K562 (cell line): ENCODE results near the gene HMGN1. TPM values are rescaled to one million over a fixed set of nuclear protein-coding genes. Genes with fewer than 3 reads are reported as not detected.

Experiments
- ATF7 ChIP-seq: fragments of 450-650 bp; IDR thresholded peaks from 2 replicates; pipeline ENCODE4 v1.7.1; 2014; ENCODE audit warnings: mild to moderate bottlenecking, moderate library complexity
- CHAMP1 ChIP-seq: fragments of 450-650 bp; IDR thresholded peaks from 2 replicates; pipeline ENCODE4 v1.6.1; 2016; ENCODE audit warnings: mild to moderate bottlenecking
- EGR1 ChIP-seq: fragments of 450-650 bp; conservative IDR thresholded peaks from 2 replicates; pipeline ENCODE4 v1.6.1; 2017; ENCODE audit warnings: mild to moderate bottlenecking
- HCFC1 ChIP-seq: IDR thresholded peaks from 2 replicates; pipeline ENCODE4 v1.6.1; 2012; ENCODE audit warnings: low read depth, low read length, improper control_type of control experiment
- JUND ChIP-seq, 2 experiments: IDR thresholded peaks; 2 replicates in 1 of 2; 3 replicates in 1 of 2; pipeline ENCODE4 v1.6.1; 2011; ENCODE audit warnings: borderline replicate concordance in 2 of 2, low read depth in 2 of 2, low read length in 2 of 2, improper control_type of control experiment in 1 of 2, missing biosample characterization in 1 of 2, missing genetic modification characterization in 1 of 2, missing genetic modification reagents in 1 of 2
- MAFG ChIP-seq: fragments of 450-650 bp; conservative IDR thresholded peaks from 2 replicates; pipeline ENCODE4 v1.6.1; 2016; ENCODE audit warnings: missing genetic modification characterization, missing compliant biosample characterization
- MCM3 ChIP-seq: fragments of 450-650 bp; IDR thresholded peaks from 2 replicates; pipeline ENCODE4 v1.6.1; 2016
- NFATC3 ChIP-seq: fragments of 450-650 bp; IDR thresholded peaks from 2 replicates; pipeline ENCODE4 v1.6.1; 2017; ENCODE audit warnings: mild to moderate bottlenecking
- PKNOX1 ChIP-seq: fragments of 450-650 bp; IDR thresholded peaks from 2 replicates; pipeline ENCODE4 v1.6.1; 2016
- RBM14 ChIP-seq: fragments of 200-400 bp; formaldehyde crosslinking; IDR thresholded peaks from 2 replicates; pipeline ENCODE4 v1.6.1; 2018; ENCODE audit warnings: low read depth, mild to moderate bottlenecking, low read length, moderate library complexity, borderline replicate concordance; ENCODE audit not compliant: insufficient read depth
- SOX6 ChIP-seq: fragments of 450-650 bp; IDR thresholded peaks from 2 replicates; pipeline ENCODE4 v1.6.1; 2014; ENCODE audit warnings: mild to moderate bottlenecking
- VEZF1 ChIP-seq: fragments of 200-800 bp; sonication (Bioruptor generic); IDR thresholded peaks from 2 replicates; pipeline ENCODE4 v1.6.1; 2017; ENCODE audit warnings: missing genetic modification characterization, missing compliant biosample characterization
- ZNF316 ChIP-seq: fragments of 450-650 bp; IDR thresholded peaks from 2 replicates; pipeline ENCODE4 v1.6.1; 2016
- polyA plus RNA-seq, 8 experiments: library from polyadenylated mRNA; depleted of rRNA in 4 of 8; stranded (reverse) in 5 of 8; unstranded in 3 of 8; fragments of >200 nt; fragmentation: Nextera tagmentation in 2 of 8; fragmentation: Illumina TruSeq in 1 of 8; extraction: Ambion mirVana in 2 of 8; extraction: Trizol in 1 of 8; gene quantifications; 2 replicates each; pipeline versions ENCODE4 v1.2.1 to v1.2.3, GENCODE V29; 2011 to 2014; ENCODE audit warnings: inconsistent platforms in 1 of 8, missing spikeins in 1 of 8
- total RNA-seq, 7 experiments: library from RNA; depleted of rRNA in 6 of 7; stranded (reverse); fragments of >200 nt in 6 of 7; fragmentation: Illumina TruSeq in 2 of 7; extraction: Trizol in 2 of 7; gene quantifications; 2 replicates each; pipeline versions ENCODE4 v1.2.1 to v1.2.3, GENCODE V29; 2011 to 2021; ENCODE audit warnings: low replicate concordance in 1 of 7
- TF ChIP-seq, protein P1 (sequence below): fragments of 250-450 bp; sonication (Bioruptor Pico); IDR thresholded peaks from 2 replicates; pipeline ENCODE4 v1.5.0; 2021; ENCODE audit warnings: mild to moderate bottlenecking, borderline replicate concordance
- TF ChIP-seq, protein P2 (sequence below), 2 experiments: fragments of 450-650 bp; IDR thresholded peaks; 2 replicates each; pipeline ENCODE4 v1.6.1; 2016
- TF ChIP-seq, protein P3 (sequence below): fragments of 450-650 bp; IDR thresholded peaks from 2 replicates; pipeline ENCODE4 v1.6.1; 2016; ENCODE audit warnings: low read depth, mild to moderate bottlenecking, moderate library complexity

Gene HMGN1
- total and polyA plus RNA-seq, 9 of the 15 experiments (the other 6 are each of a cell fraction or from before 2014, with no cell fraction given) = 124 to 626 (median 498) TPM

GRCh38 chr21:39312112-39313041, 36.5 kb downstream of the HMGN1 start (continued):
- TF ChIP-seq JUND (IDR thresholded peaks at IDR 0.05; ENCODE audit: borderline replicate concordance, low read depth, low read length) (peak; percentile 51; the same call in 1 of the 2 replicates), JUND (tag; IDR thresholded peaks at IDR 0.05; ENCODE audit: borderline replicate concordance, low read depth, low read length) (no peak; the same call in 2 of the 3 replicates), ZNF316 (peak; percentile 72), MAFG (0 out of 2 replicates have a peak, but pooled peaks have one; percentile 19), SOX6 (peak; percentile 35; the same call in 1 of the 2 replicates), RBM14 (no peak), CHAMP1 (no peak; the same call in 1 of the 2 replicates), VEZF1 (CRISPR knock-in tag) (peak; percentile 94), HCFC1 (peak; percentile 47), ATF7 (0 out of 2 replicates have a peak, but pooled peaks have one; percentile 49), NFATC3 (0 out of 2 replicates have a peak, but pooled peaks have one; percentile 53), MCM3 (no peak), EGR1 (peak; percentile 94), PKNOX1 (peak; percentile 87)
- TF ChIP-seq, protein P1, sequence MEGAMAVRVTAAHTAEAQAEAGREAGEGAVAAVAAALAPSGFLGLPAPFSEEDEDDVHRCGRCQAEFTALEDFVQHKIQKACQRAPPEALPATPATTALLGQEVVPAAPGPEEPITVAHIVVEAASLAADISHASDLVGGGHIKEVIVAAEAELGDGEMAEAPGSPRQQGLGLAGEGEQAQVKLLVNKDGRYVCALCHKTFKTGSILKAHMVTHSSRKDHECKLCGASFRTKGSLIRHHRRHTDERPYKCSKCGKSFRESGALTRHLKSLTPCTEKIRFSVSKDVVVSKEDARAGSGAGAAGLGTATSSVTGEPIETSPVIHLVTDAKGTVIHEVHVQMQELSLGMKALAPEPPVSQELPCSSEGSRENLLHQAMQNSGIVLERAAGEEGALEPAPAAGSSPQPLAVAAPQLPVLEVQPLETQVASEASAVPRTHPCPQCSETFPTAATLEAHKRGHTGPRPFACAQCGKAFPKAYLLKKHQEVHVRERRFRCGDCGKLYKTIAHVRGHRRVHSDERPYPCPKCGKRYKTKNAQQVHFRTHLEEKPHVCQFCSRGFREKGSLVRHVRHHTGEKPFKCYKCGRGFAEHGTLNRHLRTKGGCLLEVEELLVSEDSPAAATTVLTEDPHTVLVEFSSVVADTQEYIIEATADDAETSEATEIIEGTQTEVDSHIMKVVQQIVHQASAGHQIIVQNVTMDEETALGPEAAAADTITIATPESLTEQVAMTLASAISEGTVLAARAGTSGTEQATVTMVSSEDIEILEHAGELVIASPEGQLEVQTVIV = peak; percentile 41; the same call in 1 of the 2 replicates
- TF ChIP-seq, protein P2, sequence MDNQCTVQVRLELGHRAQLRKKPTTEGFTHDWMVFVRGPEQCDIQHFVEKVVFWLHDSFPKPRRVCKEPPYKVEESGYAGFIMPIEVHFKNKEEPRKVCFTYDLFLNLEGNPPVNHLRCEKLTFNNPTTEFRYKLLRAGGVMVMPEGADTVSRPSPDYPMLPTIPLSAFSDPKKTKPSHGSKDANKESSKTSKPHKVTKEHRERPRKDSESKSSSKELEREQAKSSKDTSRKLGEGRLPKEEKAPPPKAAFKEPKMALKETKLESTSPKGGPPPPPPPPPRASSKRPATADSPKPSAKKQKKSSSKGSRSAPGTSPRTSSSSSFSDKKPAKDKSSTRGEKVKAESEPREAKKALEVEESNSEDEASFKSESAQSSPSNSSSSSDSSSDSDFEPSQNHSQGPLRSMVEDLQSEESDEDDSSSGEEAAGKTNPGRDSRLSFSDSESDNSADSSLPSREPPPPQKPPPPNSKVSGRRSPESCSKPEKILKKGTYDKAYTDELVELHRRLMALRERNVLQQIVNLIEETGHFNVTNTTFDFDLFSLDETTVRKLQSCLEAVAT (IDR thresholded peaks at IDR 0.05) = peak in 1 of 2 experiments; percentile 88; a peak in 1 of 4 replicates
- TF ChIP-seq, protein P3, sequence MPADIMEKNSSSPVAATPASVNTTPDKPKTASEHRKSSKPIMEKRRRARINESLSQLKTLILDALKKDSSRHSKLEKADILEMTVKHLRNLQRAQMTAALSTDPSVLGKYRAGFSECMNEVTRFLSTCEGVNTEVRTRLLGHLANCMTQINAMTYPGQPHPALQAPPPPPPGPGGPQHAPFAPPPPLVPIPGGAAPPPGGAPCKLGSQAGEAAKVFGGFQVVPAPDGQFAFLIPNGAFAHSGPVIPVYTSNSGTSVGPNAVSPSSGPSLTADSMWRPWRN = peak; percentile 31; the same call in 1 of the 2 replicates
